Endothelial cell of umbilical vein (primary cell): Measurements from ENCODE around the gene PNLIP.

ENCODE experiments used
- CTCF ChIP-seq, 2 donors: IDR thresholded peaks; 1 replicate in 1 of 2; 2 replicates in 1 of 2; pipeline ENCODE4 v1.5.1; 2011; ENCODE audit warnings: low read length in 2 of 2, mild to moderate bottlenecking in 2 of 2, moderate library complexity in 2 of 2, control low read depth in 1 of 2, inconsistent platforms in 1 of 2, low read depth in 1 of 2; ENCODE audit not compliant: insufficient read depth in 1 of 2; ENCODE audit errors: extremely low read depth in 1 of 2
- EZH2 ChIP-seq: IDR thresholded peaks from 2 replicates; pipeline ENCODE4 v1.6.1; 2012; ENCODE audit warnings: borderline replicate concordance, low read depth, mild to moderate bottlenecking, moderate library complexity, low read length, inconsistent platforms; ENCODE audit not compliant: severe bottlenecking
- MAX ChIP-seq: IDR thresholded peaks from 2 replicates; pipeline ENCODE4 v1.6.1; 2011; ENCODE audit not compliant: insufficient read depth, insufficient read length
- POLR2A ChIP-seq: IDR thresholded peaks from 2 replicates; pipeline ENCODE4 v1.6.1; 2012; ENCODE audit warnings: low read depth, mild to moderate bottlenecking, control low read depth, low read length

- no peak for TF ChIP-seq CTCF (IDR thresholded peaks at IDR 0.05; ENCODE audit: extremely low read depth in 1 of 2, insufficient read depth in 1 of 2, low read depth in 1 of 2, low read length in 2 of 2)
- no peak for TF ChIP-seq MAX
- no peak for TF ChIP-seq POLR2A
- TF ChIP-seq EZH2 = no peak
Observed at GRCh38 chr10:116526219-116526618, 19.5 kb upstream of the PNLIP start.
